Neural crest cell (in vitro differentiated cells): ENCODE data around the gene PRCP. TPM values are rescaled to one million over a fixed set of nuclear protein-coding genes. Genes with fewer than 3 reads are reported as not detected.

Source experiments
- DNase-seq: peaks from one replicate; pipeline ENCODE4 v3.0.0; 2021; ENCODE audit warnings: low read depth, mixed read lengths, low spot score
- H3K27ac Mint-ChIP-seq: one replicate; pipeline ENCODE4 v1.8.0; 2021; ENCODE audit warnings: mild to moderate bottlenecking, mixed read lengths; ENCODE audit not compliant: unreplicated experiment
- H3K27me3 Mint-ChIP-seq: 2 replicates; pipeline ENCODE4 v1.8.0; 2021; ENCODE audit warnings: low read depth, mild to moderate bottlenecking, mixed read lengths
- H3K36me3 Mint-ChIP-seq: 2 replicates; pipeline ENCODE4 v1.8.0; 2021; ENCODE audit warnings: low read depth, mild to moderate bottlenecking, mixed read lengths
- H3K4me1 Mint-ChIP-seq: 2 replicates; pipeline ENCODE4 v1.8.0; 2021; ENCODE audit warnings: mixed read lengths
- H3K4me3 Mint-ChIP-seq: one replicate; pipeline ENCODE4 v1.8.0; 2021; ENCODE audit warnings: mild to moderate bottlenecking, mixed read lengths
- H3K9me3 Mint-ChIP-seq: 2 replicates; pipeline ENCODE4 v1.8.0; 2021; ENCODE audit warnings: mixed read lengths
- CTCF ChIP-seq: fragments of 200-600 bp; sonication (generic); conservative IDR thresholded peaks from 2 replicates; pipeline ENCODE4 v1.5.0; 2021; ENCODE audit warnings: antibody characterized with exemption, mild to moderate bottlenecking
- total RNA-seq: library from RNA; stranded (reverse); gene quantifications from 2 replicates; pipeline ENCODE4 v1.2.1, GENCODE V29; 2021

The PRCP gene
- total RNA-seq, 1 donor from 2014 or later, result 59.8 TPM

- Mint-ChIP-seq H3K4me3 (peak overlapping the region; percentile 0), H3K4me1 (peaks cover 32% of the 10 kb centered on the region), H3K9me3 (peaks cover 5% of the 10 kb centered on the region), H3K27me3 (no peaks in the 10 kb centered on the region), H3K27ac (peak overlapping the region; percentile 85), H3K36me3 (peaks cover 14% of the 10 kb centered on the region)
- TF ChIP-seq CTCF, result no peak
- DNase-seq, result no peak
Measured at GRCh38 chr11:82909015-82909640, 8.9 kb upstream of the PRCP start.

- H3K27ac Mint-ChIP-seq, result peak overlapping the region; percentile 85
- no peaks in the 10 kb centered on the region for H3K27me3 Mint-ChIP-seq
- no peak for TF ChIP-seq CTCF
- H3K36me3 Mint-ChIP-seq, result peaks cover 14% of the 10 kb centered on the region
- H3K9me3 Mint-ChIP-seq, result peaks cover 5% of the 10 kb centered on the region
- no peak overlapping the region for H3K4me3 Mint-ChIP-seq
- no peak for DNase-seq
- peaks cover 32% of the 10 kb centered on the region for H3K4me1 Mint-ChIP-seq
Measured at GRCh38 chr11:82908311-82908710, 8.1 kb upstream of the PRCP start.

GRCh38 chr11:82907371-82907770, 7.1 kb upstream of the PRCP start:
- Mint-ChIP-seq H3K27ac (no peak overlapping the region), H3K36me3 (peaks cover 10% of the 10 kb centered on the region), H3K4me1 (peaks cover 40% of the 10 kb centered on the region), H3K9me3 (peaks cover 5% of the 10 kb centered on the region), H3K27me3 (no peaks in the 10 kb centered on the region), H3K4me3 (peak overlapping the region; percentile 20)
- no peak for DNase-seq
- TF ChIP-seq CTCF, result no peak

GRCh38 chr11:82906931-82907330, 6.7 kb upstream of the PRCP start:
- DNase-seq, result no peak
- Mint-ChIP-seq H3K27me3 (no peaks in the 10 kb centered on the region), H3K4me3 (peak overlapping the region; percentile 20), H3K4me1 (peaks cover 44% of the 10 kb centered on the region), H3K36me3 (peaks cover 9% of the 10 kb centered on the region), H3K27ac (no peak overlapping the region), H3K9me3 (peaks cover 5% of the 10 kb centered on the region)
- no peak for TF ChIP-seq CTCF

GRCh38 chr11:82906236-82906635, 6.0 kb upstream of the PRCP start:
- Mint-ChIP-seq H3K36me3 (peaks cover 2% of the 10 kb centered on the region), H3K4me3 (peak overlapping the region; percentile 65), H3K27me3 (no peaks in the 10 kb centered on the region), H3K4me1 (peaks cover 47% of the 10 kb centered on the region), H3K9me3 (no peaks in the 10 kb centered on the region), H3K27ac (no peak overlapping the region)
- TF ChIP-seq CTCF, result peak; percentile 85
- DNase-seq, result no peak
